Ovary (tissue), 9 donors: ENCODE measurements around the gene TMEM222. TPM values are rescaled to one million over a fixed set of nuclear protein-coding genes. Genes with fewer than 3 reads are reported as not detected.
A peak's percentile ranks its signal among the peaks of the same experiment; 100 is the strongest.

Experiments used
- DNase-seq, 5 donors: peaks; one replicate each; pipeline ENCODE4 v3.0.0-alpha.2; 2019 to 2020
- H3K27ac ChIP-seq, 2 donors: fragments of 200-600 bp; one replicate each; pipeline versions ENCODE4 v1.5.1 to v1.8.0; 2019 to 2022
- H3K27me3 ChIP-seq: fragments of 200-600 bp; one replicate; pipeline ENCODE4 v1.8.0; 2022
- H3K36me3 ChIP-seq: fragments of 200-600 bp; sonication (generic); one replicate; pipeline ENCODE4 v1.5.1; 2019
- H3K4me1 ChIP-seq: one replicate; pipeline ENCODE4 v1.8.1; 2013; ENCODE audit warnings: mild to moderate bottlenecking, moderate library complexity; ENCODE audit not compliant: insufficient read depth
- H3K4me3 ChIP-seq: fragments of 200-600 bp; sonication (generic); one replicate; pipeline ENCODE4 v1.5.1; 2017
- H3K9me3 ChIP-seq, 2 donors: fragments of 200-600 bp in 1 of 2; sonication (generic) in 1 of 2; one replicate each; pipeline versions ENCODE4 v1.5.1 to v1.8.1; 2013 to 2019; ENCODE audit warnings: mild to moderate bottlenecking in 1 of 2, moderate library complexity in 1 of 2
- CTCF ChIP-seq, 3 donors: fragments of 450-650 bp in 2 of 3; fragments of 200-600 bp in 1 of 3; IDR thresholded peaks; one replicate each; pipeline versions ENCODE4 v1.5.1 to v1.8.0; 2016 to 2022; ENCODE audit warnings: antibody characterized with exemption in 3 of 3, mild to moderate bottlenecking in 1 of 3
- EP300 ChIP-seq: sonication (generic); formaldehyde crosslinking; IDR thresholded peaks from one replicate; pipeline ENCODE4 v1.6.1; 2017; ENCODE audit warnings: antibody characterized with exemption
- POLR2A ChIP-seq: fragments of 450-650 bp; IDR thresholded peaks from one replicate; pipeline ENCODE4 v1.6.1; 2017; ENCODE audit warnings: antibody characterized with exemption, mild to moderate bottlenecking, moderate library complexity
- WGBS, 3 donors: extraction: QIAGEN DNeasy Blood & Tissue Kit in 1 of 3; methylation state at CpG; one replicate each; pipeline versions ENCODE4 v1.1.5 to v1.1.7; 2013 to 2017; 5-methylcytosine and 5-hydroxymethylcytosine counted together
- intact Hi-C, 4 donors: fragments of 100-400 bp; cut with DNase I; formaldehyde crosslinking; loops; one replicate each; pipeline versions ENCODE4 v1.11.0 to v1.15.1; 2022 to 2023
- polyA plus RNA-seq, 2 donors: library from polyadenylated mRNA; stranded (reverse); fragments of 200-250 nt in 1 of 2; fragments of 350-450 nt in 1 of 2; fragmentation: Illumina TruSeq in 1 of 2; extraction: RNeasy Lipid Tissue Mini Kit (QIAGEN cat#74804) in 1 of 2; gene quantifications; one replicate each; pipeline ENCODE4 v1.2.3, GENCODE V29; 2013 to 2014
- total RNA-seq, 7 donors: library from RNA; depleted of rRNA in 2 of 7; stranded (reverse); fragments of >200 nt in 2 of 7; fragmentation: NEBNext Ultra II Directional in 3 of 7; extraction: Animal tissue kit (Norgen Biotek cat#: 25700) in 3 of 7; gene quantifications; one replicate each; pipeline versions ENCODE4 v1.1.0 to v1.2.4, GENCODE V29; 2016 to 2023
- donor health status: DM: no; HTN: no; CAD: no; lungs with moderate emphysema.
- donor health status: DM: no; HTN: no; CAD: no.
- donor health status: Bipolar disorder and iron deficiency.
- donor health status: DM: yes; HTN: yes; CAD: no.
- donor health status: DM: no; HTN: no; CAD: no.
- donor health status: DM: yes; HTN: yes; CAD: no.

TMEM222 gene
- total and polyA plus RNA-seq, 9 donors = 12.9 to 52.5 (median 36.5) TPM

DNA sequence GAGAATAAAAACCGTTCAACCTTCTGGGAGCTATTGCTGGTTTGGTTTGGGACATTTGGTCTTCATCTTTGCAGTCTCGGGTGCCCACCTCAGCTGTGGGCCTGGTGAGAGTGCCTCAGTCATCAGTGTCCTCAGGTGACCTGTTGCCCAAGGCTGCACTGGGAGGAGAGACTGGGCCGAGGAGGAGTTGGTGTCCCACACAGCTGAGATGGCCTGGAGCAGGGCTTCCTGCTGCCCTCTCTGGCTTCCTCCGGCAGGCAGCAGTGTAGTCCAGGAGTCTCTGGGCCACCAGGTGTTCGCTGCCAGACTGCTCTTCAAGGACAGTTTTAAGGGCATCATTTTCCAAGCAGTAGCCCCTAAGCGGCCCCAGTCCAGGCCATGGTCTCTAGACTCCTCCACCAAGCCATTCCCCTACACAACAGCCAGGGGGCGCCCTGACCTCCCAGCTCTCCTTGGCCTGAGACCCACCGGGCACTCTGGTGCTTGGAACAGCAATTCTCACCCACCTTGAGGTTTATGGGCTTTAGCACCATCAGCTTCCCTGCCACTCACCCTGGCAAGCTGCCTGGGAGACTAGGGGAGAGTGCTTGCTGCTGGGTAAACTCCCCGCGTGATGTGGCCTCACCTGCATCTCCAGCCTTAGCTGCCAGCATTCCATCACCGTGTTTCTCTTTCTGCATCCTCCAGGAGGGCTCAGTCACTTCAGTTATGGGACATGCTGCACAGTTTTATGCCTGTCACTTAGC lies 10.7 kb downstream of the TMEM222 start:
- no peaks in the 10 kb centered on the region for H3K36me3 ChIP-seq
- H3K9me3 ChIP-seq = no peaks in the 10 kb centered on the region
- peak in 2 of 5 donors; percentile 57 to 58 for DNase-seq
- peaks cover 3% of the 10 kb centered on the region for H3K4me1 ChIP-seq
- intact Hi-C loops = no loop called here
- WGBS, 3 donors = 45 to 62% (median 52%) methylated on average over 10 to 11 of the region's 11 CpGs
- no peak overlapping the region for H3K4me3 ChIP-seq
- no peak overlapping the region for H3K27ac ChIP-seq
- H3K27me3 ChIP-seq = no peaks in the 10 kb centered on the region
- TF ChIP-seq CTCF (IDR thresholded peaks at IDR 0.05) (peak; percentile 45 to 49 (median 48)), POLR2A (no peak), EP300 (no peak)

DNA sequence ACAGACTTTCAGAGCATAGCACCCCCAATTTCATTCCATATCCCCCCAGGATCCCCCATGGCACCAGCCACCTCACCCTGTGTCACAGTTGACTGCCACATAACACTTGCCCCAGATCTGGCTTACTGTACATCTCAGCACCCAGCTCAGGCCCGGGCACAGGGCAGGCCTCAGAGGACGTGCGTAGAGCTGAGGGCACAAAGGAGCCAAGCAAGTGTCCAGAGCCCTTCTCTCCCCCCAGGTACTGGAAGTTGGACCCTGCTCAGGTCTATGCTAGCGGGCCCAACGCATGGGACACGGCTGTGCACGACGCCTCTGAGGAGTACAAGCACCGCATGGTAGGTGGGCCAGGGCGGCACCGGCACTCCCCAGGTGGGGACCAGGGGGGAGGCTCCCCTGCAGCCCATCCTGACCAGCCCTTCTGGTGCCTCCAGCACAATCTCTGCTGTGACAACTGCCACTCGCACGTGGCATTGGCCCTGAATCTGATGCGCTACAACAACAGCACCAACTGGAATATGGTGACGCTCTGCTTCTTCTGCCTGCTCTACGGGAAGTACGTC lies 11.8 kb downstream of the TMEM222 start:
- Histone ChIP-seq H3K27me3 (no peaks in the 10 kb centered on the region), H3K9me3 (no peaks in the 10 kb centered on the region), H3K27ac (no peak overlapping the region), H3K36me3 (no peaks in the 10 kb centered on the region), H3K4me3 (no peak overlapping the region), H3K4me1 (no peaks in the 10 kb centered on the region)
- no peak for DNase-seq
- TF ChIP-seq CTCF (IDR thresholded peaks at IDR 0.05) (no peak), POLR2A (no peak), EP300 (no peak)
- intact Hi-C loops = no loop called here
- WGBS, 3 donors = 85 to 93% (median 89%) methylated on average over 15 to 17 of the region's 17 CpGs

DNA sequence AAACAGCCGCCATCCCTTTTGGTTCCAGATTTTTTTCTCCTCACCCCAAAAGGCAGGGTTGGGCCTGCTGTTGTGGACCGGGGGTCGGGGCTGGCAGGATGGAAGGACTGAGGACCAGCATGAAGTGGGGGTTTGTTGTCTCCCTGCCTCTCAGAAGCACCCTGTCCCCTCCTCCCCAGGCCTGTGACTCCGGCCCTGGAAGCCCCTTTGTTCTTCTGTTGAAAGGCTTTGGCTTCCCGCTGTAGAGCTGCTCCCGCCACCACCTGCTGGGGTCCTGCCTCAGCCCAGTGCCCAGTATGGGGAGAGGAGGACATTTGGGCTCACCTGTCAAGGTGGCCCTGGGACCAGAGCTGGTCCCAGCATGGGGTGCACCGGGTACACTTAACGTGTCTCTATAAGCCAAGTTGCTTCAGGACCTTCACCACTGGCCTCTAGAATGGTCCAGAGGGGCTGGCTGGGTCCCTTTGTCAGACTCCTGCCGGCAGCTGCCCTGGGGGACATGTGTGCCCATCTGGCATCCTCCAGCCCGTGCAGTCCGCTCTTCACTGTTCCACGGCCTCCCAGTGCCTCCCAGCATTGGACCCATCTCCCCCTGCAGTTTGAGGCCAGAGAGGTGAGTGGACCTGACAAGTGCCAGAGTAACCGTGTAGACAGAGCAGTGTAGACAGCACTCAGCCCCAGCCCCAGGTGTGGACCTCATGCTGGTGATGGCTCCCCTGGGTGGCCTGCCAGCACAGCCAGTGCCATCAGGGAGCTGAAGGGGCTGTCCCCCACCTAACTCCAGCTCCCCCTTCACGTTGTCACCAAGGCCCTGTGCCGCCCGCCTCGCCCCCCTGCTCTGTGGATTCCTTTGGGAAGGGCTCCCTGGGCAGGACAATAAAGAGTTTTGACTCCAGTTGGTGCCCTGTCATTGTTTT lies 13.8 kb downstream of the TMEM222 start:
- Histone ChIP-seq H3K4me3 (no peak overlapping the region), H3K4me1 (no peaks in the 10 kb centered on the region), H3K9me3 (no peaks in the 10 kb centered on the region), H3K27ac (no peak overlapping the region), H3K36me3 (no peaks in the 10 kb centered on the region), H3K27me3 (no peaks in the 10 kb centered on the region)
- no peak for DNase-seq
- intact Hi-C loops = no loop called here
- WGBS, 3 donors = 84 to 92% (median 87%) methylated on average over 16 to 17 of the region's 17 CpGs
- TF ChIP-seq CTCF (IDR thresholded peaks at IDR 0.05) (no peak), POLR2A (no peak), EP300 (no peak)

DNA sequence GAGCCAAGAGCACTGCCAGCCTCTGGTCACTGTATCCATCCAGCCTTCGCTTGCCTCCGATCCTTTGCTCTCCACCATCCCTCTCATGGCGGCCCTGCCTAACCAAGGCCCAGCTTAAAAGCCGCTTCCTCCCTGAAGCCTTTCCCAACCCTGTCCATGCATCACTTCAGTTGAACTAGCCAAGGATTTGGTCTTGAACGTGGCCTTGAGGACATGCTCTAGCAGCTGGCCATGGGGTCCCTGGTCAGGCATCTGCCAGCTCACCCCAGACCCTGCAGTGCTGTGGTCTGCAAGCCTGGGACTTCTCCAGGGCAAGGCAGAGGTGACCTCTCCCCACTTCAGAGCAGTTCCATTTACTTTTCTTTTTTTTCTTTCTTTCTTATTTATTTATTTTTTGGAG lies 14.8 kb downstream of the TMEM222 start:
- intact Hi-C loops = no loop called here
- H3K36me3 ChIP-seq = no peaks in the 10 kb centered on the region
- 85 to 88% (median 87%) methylated on average over 5 of the region's 5 CpGs for WGBS, 3 donors

More for the DNA sequence above, 14.8 kb downstream of the TMEM222 start:
- TF ChIP-seq POLR2A = no peak
- no peak for TF ChIP-seq CTCF (IDR thresholded peaks at IDR 0.05)
- TF ChIP-seq EP300 = no peak
- no peaks in the 10 kb centered on the region for H3K9me3 ChIP-seq
- H3K27ac ChIP-seq = no peak overlapping the region
- no peak for DNase-seq
- H3K4me1 ChIP-seq = no peaks in the 10 kb centered on the region
- H3K4me3 ChIP-seq = no peak overlapping the region
- H3K27me3 ChIP-seq = no peaks in the 10 kb centered on the region
